NCI-H82 treated with DMSO at 0.1 percent for 48 hours (cell line): ENCODE measurements around the gene SPCS1.
"Not testable (repeated sequence)": the region's sequence is repeated elsewhere in the genome, so short reads cannot be mapped to it uniquely, and the experiment has no call there.

Experiments
- DNase-seq: peaks from one replicate; lab custom pipeline; 2025; ENCODE audit not compliant: unreplicated experiment; lab: John Stamatoyannopoulos, UW

SPCS1 gene

DNA sequence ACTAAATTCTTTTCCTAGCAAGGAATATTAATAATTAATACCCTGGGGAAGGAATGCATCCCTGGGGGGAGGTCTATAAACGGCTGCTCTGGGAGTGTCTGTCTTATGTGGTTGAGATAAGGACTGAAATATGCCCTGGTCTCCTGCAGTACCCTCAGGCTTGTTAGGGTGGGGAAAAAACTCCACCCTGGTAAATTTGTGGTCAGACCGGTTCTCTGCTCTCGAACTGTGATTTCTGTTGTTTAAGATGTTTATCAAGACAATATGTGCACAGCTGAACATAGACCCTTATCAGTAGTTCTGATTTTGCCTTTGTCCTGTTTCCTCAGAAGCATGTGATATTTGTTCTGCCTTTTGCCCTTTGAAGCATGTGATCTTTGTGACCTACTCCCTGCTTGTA is 22.8 kb downstream of the SPCS1 start:
- DNase-seq: not testable (repeated sequence)

DNA sequence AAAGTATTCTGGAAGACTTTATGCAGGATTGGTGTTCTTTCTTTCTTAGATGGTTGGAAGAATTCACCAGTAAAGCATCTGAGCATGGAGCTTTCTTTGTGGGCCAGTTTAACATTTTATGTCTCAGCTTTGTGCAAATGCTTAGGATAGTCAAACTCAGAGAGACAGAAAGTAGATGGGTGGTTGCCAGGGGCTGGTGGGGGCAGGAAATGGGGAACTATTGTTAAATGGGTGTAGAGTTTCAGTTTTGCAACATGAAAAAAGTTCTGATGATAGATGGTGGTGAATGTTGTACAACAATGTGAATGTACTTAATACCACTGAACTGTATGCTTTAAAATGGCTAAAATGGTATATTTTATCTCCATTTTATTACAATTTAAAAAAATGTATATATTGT is 24.8 kb downstream of the SPCS1 start:
- DNase-seq: no peak

DNA sequence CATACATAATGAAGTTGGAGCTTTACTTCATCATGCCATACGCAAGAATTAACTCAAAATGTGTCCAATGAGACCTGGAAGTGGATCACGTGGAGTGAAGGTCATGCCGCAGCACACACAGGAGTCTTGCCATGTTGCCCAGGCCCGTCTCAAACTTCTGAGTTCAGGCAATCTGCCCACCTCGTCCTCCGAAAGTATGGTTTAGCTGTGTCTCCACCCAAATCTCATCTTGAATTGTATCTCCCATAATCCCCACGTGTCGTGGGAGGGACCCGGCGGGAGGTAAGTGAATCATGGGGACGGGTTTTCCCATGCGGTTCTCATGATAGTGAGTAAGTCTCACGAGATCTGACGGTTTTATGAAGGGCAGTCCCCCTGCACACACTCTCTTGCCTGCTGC is 25.7 kb downstream of the SPCS1 start:
- DNase-seq: no peak

- DNase-seq: no peak
Measured at GRCh38 chr3:52733256-52733891, 27.5 kb downstream of the SPCS1 start.

DNA sequence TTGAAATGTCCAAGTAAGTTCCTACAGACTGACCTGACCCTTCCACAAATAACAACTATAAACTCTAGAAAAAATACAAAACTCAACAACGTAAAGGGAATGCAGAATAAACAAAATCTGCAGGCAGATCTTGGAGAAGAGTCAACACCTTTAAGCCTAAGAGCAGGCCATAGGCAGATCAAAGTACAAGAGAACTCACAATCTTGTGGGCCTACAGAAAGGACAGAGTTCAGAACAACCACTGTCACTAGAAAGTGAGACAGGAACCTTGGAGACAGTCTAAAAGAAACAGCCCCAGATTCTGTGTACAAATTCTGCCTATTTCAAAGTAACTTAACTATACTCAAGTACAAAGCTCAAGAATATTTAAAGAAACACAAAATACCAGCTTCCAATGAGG is 33.8 kb downstream of the SPCS1 start:
- no peak for DNase-seq

GRCh38 chr3:52742418-52743041 is 36.6 kb downstream of the SPCS1 start:
- DNase-seq: no peak

GRCh38 chr3:52743152-52743551 is 37.2 kb downstream of the SPCS1 start:
- DNase-seq: no peak

DNA sequence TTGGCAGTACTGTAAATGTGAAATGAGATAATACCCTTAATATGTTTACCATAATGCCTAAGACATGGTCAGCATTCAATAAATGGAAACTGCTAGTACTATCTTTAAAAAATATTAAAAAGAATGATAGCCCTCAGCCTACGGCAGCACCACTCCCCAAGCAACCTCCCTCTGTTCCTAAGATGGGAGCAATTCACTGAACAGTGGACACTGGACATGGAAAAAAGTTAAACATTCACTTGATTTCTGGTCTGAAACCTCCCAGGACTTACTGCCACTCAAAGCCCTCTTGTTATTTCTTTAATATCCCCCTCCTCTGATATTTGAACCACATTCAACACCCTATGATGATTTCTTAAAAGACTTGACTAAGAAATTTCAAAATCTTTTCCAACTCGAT is 37.8 kb downstream of the SPCS1 start:
- no peak for DNase-seq

- DNase-seq: no peak
Measured at GRCh38 chr3:52752045-52752660, 46.2 kb downstream of the SPCS1 start.

- no peak for DNase-seq
Measured at GRCh38 chr3:52754373-52754772, 48.5 kb downstream of the SPCS1 start.

GRCh38 chr3:52756141-52756540 is 50.2 kb downstream of the SPCS1 start:
- no peak for DNase-seq
